SK-N-SH (cell line): Measurements from ENCODE around the gene CSHL1.
"Not testable (repeated sequence)": the region's sequence is repeated elsewhere in the genome, so short reads cannot be mapped to it uniquely, and the experiment has no call there.

Source experiments
- POLR2AphosphoS5 ChIP-seq: IDR thresholded peaks from 2 replicates; pipeline ENCODE4 v1.6.1; 2012; ENCODE audit warnings: low read depth, low read length
- TF ChIP-seq, protein P1 (sequence below): IDR thresholded peaks from 2 replicates; pipeline ENCODE4 v1.4.0; 2012; ENCODE audit warnings: low read depth

- TF ChIP-seq POLR2AphosphoS5 = not testable (repeated sequence)
- TF ChIP-seq, protein P1, sequence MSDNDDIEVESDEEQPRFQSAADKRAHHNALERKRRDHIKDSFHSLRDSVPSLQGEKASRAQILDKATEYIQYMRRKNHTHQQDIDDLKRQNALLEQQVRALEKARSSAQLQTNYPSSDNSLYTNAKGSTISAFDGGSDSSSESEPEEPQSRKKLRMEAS = not testable (repeated sequence)
Observed at GRCh38 chr17:63881337-63881736, 29.7 kb downstream of the CSHL1 start.
